Measurements from ENCODE around the gene FANCE. TPM values are rescaled to one million over a fixed set of nuclear protein-coding genes. Genes with fewer than 3 reads are reported as not detected.

Gene FANCE
- total RNA-seq, 1 experiment from 2014 or later: 16.1 TPM

DNA sequence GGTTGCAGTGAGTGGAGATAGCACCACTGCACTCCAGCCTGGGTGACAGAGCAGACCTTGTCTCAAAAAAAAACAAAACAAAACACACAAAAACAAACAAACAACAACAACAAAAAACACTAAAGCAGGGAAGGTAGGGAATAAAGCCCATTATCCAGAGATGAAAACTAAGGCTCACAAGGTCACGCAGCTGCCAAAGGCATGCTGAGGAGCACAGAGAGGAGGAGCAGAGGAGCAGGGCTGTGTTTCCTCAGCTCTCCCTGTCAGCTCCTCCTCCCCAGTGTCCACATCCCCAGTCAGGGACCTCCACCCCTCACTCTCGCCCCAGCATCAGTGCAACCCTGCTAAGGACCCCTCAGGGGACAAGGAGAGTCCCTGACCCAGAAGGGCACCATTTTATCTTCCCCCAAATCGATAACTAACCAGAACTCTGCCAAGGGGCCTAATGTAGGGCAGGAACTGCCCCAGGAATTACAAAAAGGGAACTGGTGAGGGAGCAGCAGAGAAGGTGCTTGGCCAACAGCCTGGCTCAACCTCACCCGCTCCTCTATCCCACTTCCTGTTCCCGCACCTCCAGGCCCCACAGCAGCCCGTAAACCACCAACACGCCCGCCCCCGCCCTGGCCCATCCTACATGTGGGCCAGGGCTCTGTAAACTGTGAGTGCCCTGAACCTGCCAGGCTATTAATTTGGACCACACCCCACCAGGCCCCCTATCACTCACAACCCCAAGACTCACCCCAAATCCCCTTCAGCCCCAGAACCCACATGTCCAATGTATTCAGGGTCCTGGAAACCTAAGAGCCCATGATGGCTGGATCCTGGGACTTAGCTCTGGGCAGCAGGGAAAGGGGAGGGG, 35.7 kb downstream of the FANCE start (continued):
- TF ChIP-seq ELF1 (IDR thresholded peaks at IDR 0.05; ENCODE audit: borderline replicate concordance, low read depth): no peak
- no peak for TF ChIP-seq FOSL1 (IDR thresholded peaks at IDR 0.05; ENCODE audit: low read depth)
- no peak for TF ChIP-seq CEBPB (IDR thresholded peaks at IDR 0.05; ENCODE audit: low read depth)
- no peak for TF ChIP-seq SIN3A (IDR thresholded peaks at IDR 0.05; ENCODE audit: low read depth)
- TF ChIP-seq RAD21 (IDR thresholded peaks at IDR 0.05; ENCODE audit: low read depth): no peak
- TF ChIP-seq, protein P1, sequence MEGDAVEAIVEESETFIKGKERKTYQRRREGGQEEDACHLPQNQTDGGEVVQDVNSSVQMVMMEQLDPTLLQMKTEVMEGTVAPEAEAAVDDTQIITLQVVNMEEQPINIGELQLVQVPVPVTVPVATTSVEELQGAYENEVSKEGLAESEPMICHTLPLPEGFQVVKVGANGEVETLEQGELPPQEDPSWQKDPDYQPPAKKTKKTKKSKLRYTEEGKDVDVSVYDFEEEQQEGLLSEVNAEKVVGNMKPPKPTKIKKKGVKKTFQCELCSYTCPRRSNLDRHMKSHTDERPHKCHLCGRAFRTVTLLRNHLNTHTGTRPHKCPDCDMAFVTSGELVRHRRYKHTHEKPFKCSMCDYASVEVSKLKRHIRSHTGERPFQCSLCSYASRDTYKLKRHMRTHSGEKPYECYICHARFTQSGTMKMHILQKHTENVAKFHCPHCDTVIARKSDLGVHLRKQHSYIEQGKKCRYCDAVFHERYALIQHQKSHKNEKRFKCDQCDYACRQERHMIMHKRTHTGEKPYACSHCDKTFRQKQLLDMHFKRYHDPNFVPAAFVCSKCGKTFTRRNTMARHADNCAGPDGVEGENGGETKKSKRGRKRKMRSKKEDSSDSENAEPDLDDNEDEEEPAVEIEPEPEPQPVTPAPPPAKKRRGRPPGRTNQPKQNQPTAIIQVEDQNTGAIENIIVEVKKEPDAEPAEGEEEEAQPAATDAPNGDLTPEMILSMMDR (IDR thresholded peaks at IDR 0.05 in 2 of 3, conservative IDR thresholded peaks at IDR 0.05 in 1 of 3; ENCODE audit: borderline replicate concordance in 1 of 3, insufficient read depth in 1 of 3, low read depth in 2 of 3, low read length in 2 of 3): no peak
- TF ChIP-seq EZH2 (IDR thresholded peaks at IDR 0.05): no peak
- TF ChIP-seq, protein P2, sequence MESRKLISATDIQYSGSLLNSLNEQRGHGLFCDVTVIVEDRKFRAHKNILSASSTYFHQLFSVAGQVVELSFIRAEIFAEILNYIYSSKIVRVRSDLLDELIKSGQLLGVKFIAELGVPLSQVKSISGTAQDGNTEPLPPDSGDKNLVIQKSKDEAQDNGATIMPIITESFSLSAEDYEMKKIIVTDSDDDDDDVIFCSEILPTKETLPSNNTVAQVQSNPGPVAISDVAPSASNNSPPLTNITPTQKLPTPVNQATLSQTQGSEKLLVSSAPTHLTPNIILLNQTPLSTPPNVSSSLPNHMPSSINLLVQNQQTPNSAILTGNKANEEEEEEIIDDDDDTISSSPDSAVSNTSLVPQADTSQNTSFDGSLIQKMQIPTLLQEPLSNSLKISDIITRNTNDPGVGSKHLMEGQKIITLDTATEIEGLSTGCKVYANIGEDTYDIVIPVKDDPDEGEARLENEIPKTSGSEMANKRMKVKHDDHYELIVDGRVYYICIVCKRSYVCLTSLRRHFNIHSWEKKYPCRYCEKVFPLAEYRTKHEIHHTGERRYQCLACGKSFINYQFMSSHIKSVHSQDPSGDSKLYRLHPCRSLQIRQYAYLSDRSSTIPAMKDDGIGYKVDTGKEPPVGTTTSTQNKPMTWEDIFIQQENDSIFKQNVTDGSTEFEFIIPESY (IDR thresholded peaks at IDR 0.05; ENCODE audit: extremely low read depth, insufficient replicate concordance, low read length): no peak
- no peak for TF ChIP-seq JUND (IDR thresholded peaks at IDR 0.05)
- no peak for TF ChIP-seq POLR2AphosphoS5 (IDR thresholded peaks at IDR 0.05; ENCODE audit: low read depth, low read length)

Measured in HCT116 (cell line).